Glutamatergic neuron (in vitro differentiated cells): ENCODE results near the gene ASTN2. TPM values are rescaled to one million over a fixed set of nuclear protein-coding genes. Genes with fewer than 3 reads are reported as not detected.

Source experiments
- DNase-seq: peaks from one replicate; pipeline ENCODE4 v3.0.0; 2022
- H3K27ac Mint-ChIP-seq: one replicate; pipeline ENCODE4 v1.8.0; 2020; ENCODE audit warnings: mild to moderate bottlenecking, mixed read lengths, inconsistent platforms; ENCODE audit not compliant: unreplicated experiment
- H3K27me3 Mint-ChIP-seq: one replicate; pipeline ENCODE4 v1.8.0; 2020; ENCODE audit warnings: mild to moderate bottlenecking, moderate library complexity, mixed read lengths, inconsistent platforms; ENCODE audit not compliant: unreplicated experiment
- H3K36me3 Mint-ChIP-seq: one replicate; pipeline ENCODE4 v1.8.0; 2020; ENCODE audit warnings: mild to moderate bottlenecking, mixed read lengths, inconsistent platforms; ENCODE audit not compliant: unreplicated experiment
- H3K4me1 Mint-ChIP-seq: one replicate; pipeline ENCODE4 v1.8.0; 2020; ENCODE audit warnings: mild to moderate bottlenecking, low read depth, mixed read lengths, inconsistent platforms; ENCODE audit not compliant: unreplicated experiment
- H3K4me3 Mint-ChIP-seq: one replicate; pipeline ENCODE4 v1.8.0; 2020; ENCODE audit warnings: mild to moderate bottlenecking, mixed read lengths, inconsistent platforms; ENCODE audit not compliant: unreplicated experiment
- H3K9me3 Mint-ChIP-seq: one replicate; pipeline ENCODE4 v1.8.0; 2020; ENCODE audit warnings: mild to moderate bottlenecking, moderate library complexity, mixed read lengths, inconsistent platforms; ENCODE audit not compliant: unreplicated experiment
- total RNA-seq: library from RNA; stranded (reverse); fragmentation: NEBNext Ultra II Directional; extraction: Animal tissue kit (Norgen Biotek cat#: 25700); gene quantifications from one replicate; pipeline ENCODE4 v1.2.1, GENCODE V29; 2021; ENCODE audit not compliant: unreplicated experiment
- TF ChIP-seq, protein P1 (sequence below): fragments of 200-600 bp; sonication (generic); IDR thresholded peaks from one replicate; pipeline ENCODE4 v1.5.0; 2021; ENCODE audit not compliant: partially characterized antibody, unreplicated experiment

The ASTN2 gene
- total RNA-seq, 1 donor from 2014 or later, result 134 TPM

GRCh38 chr9:116467740-116468351 is 947.0 kb downstream of the ASTN2 start:
- TF ChIP-seq, protein P1, sequence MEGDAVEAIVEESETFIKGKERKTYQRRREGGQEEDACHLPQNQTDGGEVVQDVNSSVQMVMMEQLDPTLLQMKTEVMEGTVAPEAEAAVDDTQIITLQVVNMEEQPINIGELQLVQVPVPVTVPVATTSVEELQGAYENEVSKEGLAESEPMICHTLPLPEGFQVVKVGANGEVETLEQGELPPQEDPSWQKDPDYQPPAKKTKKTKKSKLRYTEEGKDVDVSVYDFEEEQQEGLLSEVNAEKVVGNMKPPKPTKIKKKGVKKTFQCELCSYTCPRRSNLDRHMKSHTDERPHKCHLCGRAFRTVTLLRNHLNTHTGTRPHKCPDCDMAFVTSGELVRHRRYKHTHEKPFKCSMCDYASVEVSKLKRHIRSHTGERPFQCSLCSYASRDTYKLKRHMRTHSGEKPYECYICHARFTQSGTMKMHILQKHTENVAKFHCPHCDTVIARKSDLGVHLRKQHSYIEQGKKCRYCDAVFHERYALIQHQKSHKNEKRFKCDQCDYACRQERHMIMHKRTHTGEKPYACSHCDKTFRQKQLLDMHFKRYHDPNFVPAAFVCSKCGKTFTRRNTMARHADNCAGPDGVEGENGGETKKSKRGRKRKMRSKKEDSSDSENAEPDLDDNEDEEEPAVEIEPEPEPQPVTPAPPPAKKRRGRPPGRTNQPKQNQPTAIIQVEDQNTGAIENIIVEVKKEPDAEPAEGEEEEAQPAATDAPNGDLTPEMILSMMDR, result no peak
- no peak overlapping the region for H3K27ac Mint-ChIP-seq
- H3K4me1 Mint-ChIP-seq, result no peaks in the 10 kb centered on the region
- H3K9me3 Mint-ChIP-seq, result peaks cover 3% of the 10 kb centered on the region
- H3K27me3 Mint-ChIP-seq, result peaks cover 3% of the 10 kb centered on the region
- no peaks in the 10 kb centered on the region for H3K36me3 Mint-ChIP-seq
- no peak overlapping the region for H3K4me3 Mint-ChIP-seq
- no peak for DNase-seq

DNA sequence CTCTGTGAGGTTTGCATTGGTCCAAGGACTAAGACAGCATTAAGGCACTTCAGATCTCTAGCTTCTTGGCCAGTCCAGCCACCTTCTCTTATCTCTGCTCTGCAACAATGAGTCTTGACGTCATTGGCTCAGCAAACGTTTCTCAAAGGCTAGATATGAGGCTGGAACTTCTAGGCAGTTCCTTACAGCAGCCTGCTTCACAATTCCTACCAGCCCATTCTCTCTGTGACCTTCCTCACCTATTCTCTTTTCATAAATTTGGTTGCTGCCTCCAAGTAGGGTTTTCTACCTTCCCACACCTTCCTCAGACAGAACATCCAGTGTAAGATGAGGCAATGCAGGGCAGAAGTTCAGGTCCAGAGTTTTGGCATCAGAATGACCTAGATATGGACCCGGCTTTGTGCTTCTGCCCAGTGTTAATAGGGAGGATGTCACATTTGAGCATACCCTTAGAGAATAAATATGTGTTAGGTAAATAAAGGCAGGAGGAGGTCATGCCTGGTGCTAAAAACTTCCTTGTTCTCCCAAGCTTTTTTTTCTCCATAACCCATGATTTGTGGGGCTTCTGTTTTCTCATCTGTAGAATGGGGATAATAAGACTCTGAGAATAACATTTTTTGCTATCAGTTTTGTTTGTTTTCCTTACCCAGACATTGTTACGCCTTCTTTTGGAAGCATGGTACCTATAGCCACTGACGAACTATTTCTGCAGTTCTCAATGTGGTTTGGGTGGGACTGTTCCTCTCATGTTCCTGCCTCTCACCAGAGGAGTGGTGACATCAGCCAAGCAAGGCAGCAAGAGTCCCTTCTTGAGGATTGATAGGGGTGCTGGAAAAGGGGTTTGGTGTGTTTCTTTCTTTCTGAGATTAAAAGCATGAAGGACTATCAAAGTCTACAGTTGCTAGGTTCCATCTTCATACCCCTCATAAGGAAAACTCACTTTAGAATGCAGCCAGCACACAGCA is 948.3 kb downstream of the ASTN2 start:
- H3K27ac Mint-ChIP-seq, result no peak overlapping the region
- DNase-seq, result no peak
- no peaks in the 10 kb centered on the region for H3K36me3 Mint-ChIP-seq
- no peaks in the 10 kb centered on the region for H3K4me1 Mint-ChIP-seq
- TF ChIP-seq, protein P1, result no peak
- H3K4me3 Mint-ChIP-seq, result no peak overlapping the region
- peaks cover 3% of the 10 kb centered on the region for H3K27me3 Mint-ChIP-seq
- peaks cover 3% of the 10 kb centered on the region for H3K9me3 Mint-ChIP-seq

DNA sequence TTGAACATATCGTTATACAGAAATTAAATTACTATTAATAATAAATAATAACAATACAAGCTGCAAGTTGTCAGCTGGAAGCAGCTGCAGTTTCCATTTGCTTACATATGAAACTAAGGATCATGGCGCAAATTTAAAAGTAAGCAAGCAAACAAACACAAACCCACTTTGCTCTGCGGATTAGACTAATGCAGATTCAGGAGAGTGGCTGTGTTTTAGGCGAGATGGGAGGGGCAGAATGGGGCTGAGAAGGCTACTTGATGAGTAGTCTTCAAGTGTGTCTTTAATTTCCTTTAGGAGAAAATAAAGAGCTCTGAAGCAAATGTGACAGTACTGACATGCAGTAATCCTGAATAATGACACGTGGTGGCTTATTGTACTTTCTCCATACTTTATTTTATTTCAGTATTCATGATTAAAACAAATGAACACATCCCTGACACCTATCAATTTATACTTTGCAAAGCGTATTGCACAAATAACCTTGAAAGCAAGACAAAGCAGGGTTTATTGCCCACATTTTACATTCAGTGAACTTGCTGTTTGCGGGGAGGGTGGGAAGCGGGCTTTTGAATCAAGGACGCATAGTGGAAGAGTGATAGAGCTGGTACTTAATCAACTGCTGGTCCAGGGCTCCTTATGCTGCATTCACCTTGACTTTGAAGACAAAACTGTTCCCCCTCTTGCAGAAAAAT is 949.1 kb downstream of the ASTN2 start:
- no peak for DNase-seq
- Mint-ChIP-seq H3K4me1 (no peaks in the 10 kb centered on the region), H3K9me3 (peaks cover 3% of the 10 kb centered on the region), H3K4me3 (no peak overlapping the region), H3K27me3 (peaks cover 3% of the 10 kb centered on the region), H3K36me3 (no peaks in the 10 kb centered on the region), H3K27ac (no peak overlapping the region)
- TF ChIP-seq, protein P1, result no peak

DNA sequence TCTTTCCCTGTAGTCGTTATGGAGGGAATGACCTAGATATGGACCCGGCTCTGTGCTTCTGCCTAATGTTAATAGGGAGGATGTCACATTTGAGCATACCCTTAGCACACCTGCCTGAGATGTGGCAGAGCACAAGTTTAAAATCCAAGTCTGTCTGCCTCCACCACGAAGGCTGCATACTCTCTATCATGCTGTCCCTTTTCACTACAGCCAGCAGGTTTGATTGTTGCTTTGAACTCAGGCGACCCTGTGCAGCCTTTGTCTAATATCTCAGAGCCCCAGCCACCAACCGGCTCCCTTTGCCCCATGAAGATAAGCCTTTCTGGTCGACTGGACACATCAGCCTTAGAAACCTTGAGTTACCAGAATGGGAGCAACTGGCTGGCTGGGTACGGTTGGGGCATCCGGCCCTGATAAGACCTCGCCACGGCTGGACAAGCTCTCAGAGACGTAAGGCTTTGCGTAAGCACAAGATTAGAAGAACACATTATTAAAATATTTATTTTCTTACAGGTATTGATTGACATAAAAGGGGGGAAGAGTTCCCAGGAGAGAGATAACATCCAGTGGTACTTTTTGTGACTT is 949.8 kb downstream of the ASTN2 start:
- Mint-ChIP-seq H3K4me3 (no peak overlapping the region), H3K4me1 (no peaks in the 10 kb centered on the region), H3K36me3 (no peaks in the 10 kb centered on the region), H3K27ac (no peak overlapping the region), H3K27me3 (peaks cover 3% of the 10 kb centered on the region), H3K9me3 (peaks cover 3% of the 10 kb centered on the region)
- no peak for DNase-seq
- TF ChIP-seq, protein P1, result no peak
